ENCODE measurements around the gene SPSB4.

Gene SPSB4

GRCh38 chr3:141093971-141094684 is 43.0 kb downstream of the SPSB4 start:
- H3K4me1 ChIP-seq (ENCODE audit: control insufficient read depth, insufficient read depth, low read depth, low read length), result peaks cover 11% of the 10 kb centered on the region
- no peaks in the 10 kb centered on the region for H3K36me3 ChIP-seq (ENCODE audit: control insufficient read depth in 1 of 2, insufficient read depth in 2 of 2, low read depth in 1 of 2, low read length in 2 of 2)
- no peak overlapping the region for H2BK12ac ChIP-seq (ENCODE audit: low read length in 2 of 2)
- H2AFZ ChIP-seq (ENCODE audit: low read depth, low read length), result no peak overlapping the region
- no peak overlapping the region for H3K4me2 ChIP-seq (ENCODE audit: low read length, poor library complexity, severe bottlenecking)
- no peak overlapping the region for H3K23ac ChIP-seq (ENCODE audit: low read length in 2 of 2)
- no peak overlapping the region for H3K14ac ChIP-seq (ENCODE audit: low read length in 2 of 2)
- H3K4me3 ChIP-seq (ENCODE audit: insufficient read depth in 1 of 2, low read depth in 1 of 2, low read length in 2 of 2), result no peak overlapping the region
- no peak overlapping the region for H3K27ac ChIP-seq (ENCODE audit: low read length, poor library complexity, severe bottlenecking)
- H2BK5ac ChIP-seq (ENCODE audit: low read depth, low read length, poor library complexity, severe bottlenecking), result no peak overlapping the region
- H3K9ac ChIP-seq (ENCODE audit: low read length), result no peak overlapping the region
- no peak overlapping the region for H3K18ac ChIP-seq (ENCODE audit: low read depth in 1 of 2, low read length in 2 of 2)
- H4K91ac ChIP-seq (ENCODE audit: low read length), result no peak overlapping the region
- no peak overlapping the region for H4K8ac ChIP-seq (ENCODE audit: low read length)
- H2AK5ac ChIP-seq (ENCODE audit: low read length, severe bottlenecking), result no peak overlapping the region
- H2BK15ac ChIP-seq (ENCODE audit: low read depth, poor library complexity, severe bottlenecking), result no peak overlapping the region
- peaks cover 4 to 33% of the 10 kb centered on the region in 2 experiments for H3K27me3 ChIP-seq (ENCODE audit: control insufficient read depth in 1 of 2, insufficient read depth in 1 of 2, low read length in 2 of 2)
- no peaks in the 10 kb centered on the region for H3K9me3 ChIP-seq (ENCODE audit: control insufficient read depth, low read length)
- H3K4ac ChIP-seq (ENCODE audit: low read depth in 1 of 2, low read length in 2 of 2), result no peak overlapping the region
- 79% methylated on average over 13 of the region's 13 CpGs for WGBS
- no peak for DNase-seq
- no peaks in the 10 kb centered on the region for H3K79me1 ChIP-seq (replicated peaks; ENCODE audit: low read length, poor library complexity, severe bottlenecking)
- H2BK120ac ChIP-seq (ENCODE audit: low read depth, low read length), result no peak overlapping the region

DNA sequence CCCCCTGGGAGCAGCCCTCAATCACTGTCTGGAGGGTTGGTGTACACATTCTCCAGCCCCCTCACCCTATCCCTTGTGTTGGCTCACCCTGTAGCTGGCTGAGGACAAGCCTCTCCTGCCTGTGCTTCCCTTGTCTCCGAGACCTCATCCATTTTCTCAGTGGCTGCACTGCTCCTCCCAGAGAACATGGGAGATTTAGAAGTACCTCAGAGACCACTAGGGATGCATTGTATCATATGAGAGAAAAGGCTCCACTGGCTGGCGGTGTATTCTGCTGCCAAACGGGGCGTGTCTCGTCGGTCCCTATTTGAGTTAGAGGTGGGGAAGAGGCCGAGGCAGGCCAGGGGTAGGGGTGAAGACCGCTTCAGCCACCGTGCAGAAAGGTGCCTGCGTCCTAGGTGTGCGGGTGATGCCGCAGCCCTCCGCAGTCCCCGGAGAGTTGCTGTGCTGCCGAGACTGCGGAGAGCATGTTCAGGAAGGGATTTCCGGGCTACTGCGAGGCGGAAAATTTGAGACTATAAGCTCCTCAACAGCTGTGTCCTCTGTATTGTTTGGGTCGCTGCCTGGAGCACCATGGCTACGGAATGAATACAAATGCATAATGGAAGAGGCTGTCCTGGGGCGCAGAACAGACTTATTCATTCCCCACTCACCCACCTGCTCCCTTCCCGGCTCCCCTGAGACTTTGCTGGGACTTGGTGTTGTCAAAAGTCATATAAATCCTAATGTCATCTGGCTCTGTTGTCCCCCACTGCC is 43.8 kb downstream of the SPSB4 start:
- H3K4me1 ChIP-seq (ENCODE audit: control insufficient read depth, insufficient read depth, low read depth, low read length), result peaks cover 11% of the 10 kb centered on the region
- peak overlapping the region; percentile 72 for H3K9ac ChIP-seq (ENCODE audit: low read length)
- no peak overlapping the region for H3K27ac ChIP-seq (ENCODE audit: low read length, poor library complexity, severe bottlenecking)
- no peak overlapping the region for H2AFZ ChIP-seq (ENCODE audit: low read depth, low read length)
- 88% methylated on average over 20 of the region's 23 CpGs for WGBS
- H2AK5ac ChIP-seq (ENCODE audit: low read length, severe bottlenecking), result no peak overlapping the region
- no peak overlapping the region for H2BK5ac ChIP-seq (ENCODE audit: low read depth, low read length, poor library complexity, severe bottlenecking)
- H3K4me3 ChIP-seq (ENCODE audit: insufficient read depth in 1 of 2, low read depth in 1 of 2, low read length in 2 of 2), result peak overlapping the region in 1 of 2 experiments; percentile 65
- peaks cover 3 to 29% of the 10 kb centered on the region in 2 experiments for H3K27me3 ChIP-seq (ENCODE audit: control insufficient read depth in 1 of 2, insufficient read depth in 1 of 2, low read length in 2 of 2)
- DNase-seq, result peak; percentile 41
- no peak overlapping the region for H2BK15ac ChIP-seq (ENCODE audit: low read depth, poor library complexity, severe bottlenecking)
- no peak overlapping the region for H2BK120ac ChIP-seq (ENCODE audit: low read depth, low read length)
- no peaks in the 10 kb centered on the region for H3K9me3 ChIP-seq (ENCODE audit: control insufficient read depth, low read length)
- H3K23ac ChIP-seq (ENCODE audit: low read length in 2 of 2), result peak overlapping the region in 1 of 2 experiments; percentile 9
- no peak overlapping the region for H3K18ac ChIP-seq (ENCODE audit: low read depth in 1 of 2, low read length in 2 of 2)
- no peaks in the 10 kb centered on the region for H3K36me3 ChIP-seq (ENCODE audit: control insufficient read depth in 1 of 2, insufficient read depth in 2 of 2, low read depth in 1 of 2, low read length in 2 of 2)
- no peak overlapping the region for H3K14ac ChIP-seq (ENCODE audit: low read length in 2 of 2)
- no peak overlapping the region for H4K8ac ChIP-seq (ENCODE audit: low read length)
- no peak overlapping the region for H3K4ac ChIP-seq (ENCODE audit: low read depth in 1 of 2, low read length in 2 of 2)
- no peak overlapping the region for H4K91ac ChIP-seq (ENCODE audit: low read length)
- H3K4me2 ChIP-seq (ENCODE audit: low read length, poor library complexity, severe bottlenecking), result no peak overlapping the region
- no peak overlapping the region for H2BK12ac ChIP-seq (ENCODE audit: low read length in 2 of 2)
- H3K79me1 ChIP-seq (replicated peaks; ENCODE audit: low read length, poor library complexity, severe bottlenecking), result no peaks in the 10 kb centered on the region

GRCh38 chr3:141095546-141095937 is 44.4 kb downstream of the SPSB4 start:
- no peak overlapping the region for H2AK5ac ChIP-seq (ENCODE audit: low read length, severe bottlenecking)
- no peaks in the 10 kb centered on the region for H3K36me3 ChIP-seq (ENCODE audit: control insufficient read depth in 1 of 2, insufficient read depth in 2 of 2, low read depth in 1 of 2, low read length in 2 of 2)
- no peak overlapping the region for H2BK12ac ChIP-seq (ENCODE audit: low read length in 2 of 2)
- H3K27me3 ChIP-seq (ENCODE audit: control insufficient read depth in 1 of 2, insufficient read depth in 1 of 2, low read length in 2 of 2), result peaks cover 3 to 29% of the 10 kb centered on the region in 2 experiments
- H3K14ac ChIP-seq (ENCODE audit: low read length in 2 of 2), result no peak overlapping the region
- H3K4ac ChIP-seq (ENCODE audit: low read depth in 1 of 2, low read length in 2 of 2), result no peak overlapping the region
- H3K18ac ChIP-seq (ENCODE audit: low read depth in 1 of 2, low read length in 2 of 2), result no peak overlapping the region
- no peak for DNase-seq
- H2BK15ac ChIP-seq (ENCODE audit: low read depth, poor library complexity, severe bottlenecking), result no peak overlapping the region
- no peak overlapping the region for H3K23ac ChIP-seq (ENCODE audit: low read length in 2 of 2)
- no peak overlapping the region for H4K8ac ChIP-seq (ENCODE audit: low read length)
- peaks cover 11% of the 10 kb centered on the region for H3K4me1 ChIP-seq (ENCODE audit: control insufficient read depth, insufficient read depth, low read depth, low read length)
- peak overlapping the region; percentile 72 for H3K9ac ChIP-seq (ENCODE audit: low read length)
- H3K4me3 ChIP-seq (ENCODE audit: insufficient read depth in 1 of 2, low read depth in 1 of 2, low read length in 2 of 2), result no peak overlapping the region
- no peak overlapping the region for H4K91ac ChIP-seq (ENCODE audit: low read length)
- WGBS, result 96% methylated on average over 1 of the region's 1 CpG
- H2AFZ ChIP-seq (ENCODE audit: low read depth, low read length), result no peak overlapping the region
- H2BK5ac ChIP-seq (ENCODE audit: low read depth, low read length, poor library complexity, severe bottlenecking), result no peak overlapping the region
- H3K27ac ChIP-seq (ENCODE audit: low read length, poor library complexity, severe bottlenecking), result no peak overlapping the region
- H3K79me1 ChIP-seq (replicated peaks; ENCODE audit: low read length, poor library complexity, severe bottlenecking), result no peaks in the 10 kb centered on the region
- H3K9me3 ChIP-seq (ENCODE audit: control insufficient read depth, low read length), result no peaks in the 10 kb centered on the region
- no peak overlapping the region for H2BK120ac ChIP-seq (ENCODE audit: low read depth, low read length)
- no peak overlapping the region for H3K4me2 ChIP-seq (ENCODE audit: low read length, poor library complexity, severe bottlenecking)

DNA sequence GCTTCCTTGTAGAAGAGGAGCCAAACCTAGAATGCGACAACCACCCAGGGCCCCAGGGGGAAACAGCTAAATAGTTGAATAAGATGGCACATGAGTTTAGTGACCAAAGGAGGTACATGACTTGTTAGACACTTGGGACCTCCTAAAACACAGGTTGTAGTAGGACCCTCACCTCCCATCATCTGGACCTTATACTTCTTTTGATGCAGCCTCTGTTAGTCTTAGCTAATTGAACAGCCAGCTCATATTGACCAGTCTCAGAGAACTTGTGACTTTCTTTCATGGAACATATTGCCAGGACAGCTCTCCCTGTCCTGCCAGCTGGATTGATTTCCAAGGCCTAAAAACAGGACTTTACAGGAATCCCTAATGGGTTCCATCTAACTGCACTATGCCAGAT is 45.0 kb downstream of the SPSB4 start:
- Histone ChIP-seq H3K4me1 (ENCODE audit: control insufficient read depth, insufficient read depth, low read depth, low read length) (peaks cover 11% of the 10 kb centered on the region), H3K9me3 (ENCODE audit: control insufficient read depth, low read length) (no peaks in the 10 kb centered on the region), H3K27ac (ENCODE audit: low read length, poor library complexity, severe bottlenecking) (no peak overlapping the region), H2AK5ac (ENCODE audit: low read length, severe bottlenecking) (no peak overlapping the region), H3K79me1 (replicated peaks; ENCODE audit: low read length, poor library complexity, severe bottlenecking) (no peaks in the 10 kb centered on the region), H3K4ac (ENCODE audit: low read depth in 1 of 2, low read length in 2 of 2) (no peak overlapping the region), H3K9ac (ENCODE audit: low read length) (no peak overlapping the region), H2BK5ac (ENCODE audit: low read depth, low read length, poor library complexity, severe bottlenecking) (no peak overlapping the region), H3K14ac (ENCODE audit: low read length in 2 of 2) (no peak overlapping the region), H3K27me3 (ENCODE audit: control insufficient read depth in 1 of 2, insufficient read depth in 1 of 2, low read length in 2 of 2) (peaks cover 3 to 29% of the 10 kb centered on the region in 2 experiments), H4K91ac (ENCODE audit: low read length) (no peak overlapping the region), H3K23ac (ENCODE audit: low read length in 2 of 2) (no peak overlapping the region), H3K36me3 (ENCODE audit: control insufficient read depth in 1 of 2, insufficient read depth in 2 of 2, low read depth in 1 of 2, low read length in 2 of 2) (no peaks in the 10 kb centered on the region), H3K4me3 (ENCODE audit: insufficient read depth in 1 of 2, low read depth in 1 of 2, low read length in 2 of 2) (no peak overlapping the region), H4K8ac (ENCODE audit: low read length) (no peak overlapping the region), H2BK120ac (ENCODE audit: low read depth, low read length) (no peak overlapping the region), H2BK12ac (ENCODE audit: low read length in 2 of 2) (no peak overlapping the region), H3K4me2 (ENCODE audit: low read length, poor library complexity, severe bottlenecking) (no peak overlapping the region), H3K18ac (ENCODE audit: low read depth in 1 of 2, low read length in 2 of 2) (no peak overlapping the region), H2AFZ (ENCODE audit: low read depth, low read length) (no peak overlapping the region), H2BK15ac (ENCODE audit: low read depth, poor library complexity, severe bottlenecking) (no peak overlapping the region)
- DNase-seq, result no peak
- 100% methylated on average over 1 of the region's 1 CpG for WGBS
